Right lung (tissue), 5 donors: ENCODE data around the gene TAF10. TPM values are rescaled to one million over a fixed set of nuclear protein-coding genes. Genes with fewer than 3 reads are reported as not detected.

Source experiments
- DNase-seq, 2 donors: peaks; one replicate each; pipeline ENCODE4 v3.0.0-alpha.2; 2013
- polyA plus RNA-seq, 5 donors: library from polyadenylated mRNA; unstranded; fragments of 120-200 nt; gene quantifications; one replicate each; pipeline versions ENCODE4 v1.2.1 to v1.2.3, GENCODE V29; 2013; ENCODE audit warnings: inconsistent platforms in 1 of 5, low replicate concordance in 1 of 5; ENCODE audit not compliant: insufficient read length in 5 of 5, insufficient read depth in 1 of 5

The TAF10 gene
- polyA plus RNA-seq, 5 donors: 53.3 to 74.1 (median 60.9) TPM

DNA sequence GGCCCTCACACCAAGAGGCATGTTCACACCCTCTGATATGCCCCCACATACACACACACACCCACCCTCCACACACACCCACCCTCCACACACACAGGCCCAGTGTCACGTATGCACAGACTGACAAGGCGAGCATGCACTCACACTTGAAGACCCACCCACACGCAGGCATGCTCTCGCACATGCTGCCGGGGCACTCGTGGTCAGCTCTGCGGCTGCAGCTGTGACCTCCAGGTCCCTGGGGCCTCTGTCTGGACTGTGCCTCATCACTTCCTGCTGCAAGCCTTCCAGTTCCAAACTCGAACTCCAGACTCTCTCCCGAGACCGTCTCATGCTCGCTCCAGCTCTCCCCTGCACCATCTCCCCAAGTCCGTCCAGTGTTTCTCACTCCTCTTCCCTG, 34.1 kb upstream of the TAF10 start:
- no peak for DNase-seq

- no peak for DNase-seq
Measured at GRCh38 chr11:6642957-6643356, 30.9 kb upstream of the TAF10 start.

GRCh38 chr11:6640985-6641701, 29.1 kb upstream of the TAF10 start:
- DNase-seq: no peak

- no peak for DNase-seq
Measured at GRCh38 chr11:6640036-6640984, 28.3 kb upstream of the TAF10 start.

DNA sequence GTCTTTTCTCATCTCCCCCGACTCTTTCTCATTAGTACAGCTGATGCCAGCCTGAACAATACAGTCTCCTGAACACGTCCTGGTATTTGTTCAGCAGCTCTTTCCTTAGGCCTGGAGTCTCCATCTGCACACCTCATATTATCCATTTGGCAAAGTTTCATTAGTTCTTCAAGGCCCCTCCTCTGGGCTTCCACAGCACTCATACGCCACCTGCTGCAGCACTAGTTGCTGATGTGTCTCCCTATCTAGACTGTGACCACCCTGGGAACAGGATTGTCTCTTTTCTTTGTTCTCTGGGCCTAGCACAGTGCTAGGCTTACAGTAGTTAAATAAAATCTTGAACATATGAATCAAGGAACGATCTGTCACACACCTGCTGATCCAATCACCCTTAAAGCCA, 26.4 kb upstream of the TAF10 start:
- no peak for DNase-seq

DNA sequence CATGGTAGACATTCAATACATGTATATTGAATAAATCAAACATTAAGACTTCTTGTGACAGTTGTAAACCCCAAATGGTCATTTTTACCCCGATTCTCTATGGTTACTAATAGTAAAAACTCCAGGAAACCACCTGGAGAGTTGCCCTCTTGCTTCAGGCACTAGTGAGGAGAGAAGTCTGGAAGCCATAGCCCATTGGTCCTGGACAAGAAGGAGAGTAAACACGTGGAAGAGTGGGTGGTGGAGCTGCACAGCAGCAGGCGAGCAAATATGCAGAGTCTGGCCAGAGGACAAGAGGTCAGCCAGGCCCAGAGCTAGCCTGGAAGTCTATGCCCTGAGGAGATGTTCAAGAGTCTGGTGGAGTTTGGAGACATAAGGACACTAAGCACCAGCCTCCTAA, 25.9 kb upstream of the TAF10 start:
- DNase-seq: no peak

DNA sequence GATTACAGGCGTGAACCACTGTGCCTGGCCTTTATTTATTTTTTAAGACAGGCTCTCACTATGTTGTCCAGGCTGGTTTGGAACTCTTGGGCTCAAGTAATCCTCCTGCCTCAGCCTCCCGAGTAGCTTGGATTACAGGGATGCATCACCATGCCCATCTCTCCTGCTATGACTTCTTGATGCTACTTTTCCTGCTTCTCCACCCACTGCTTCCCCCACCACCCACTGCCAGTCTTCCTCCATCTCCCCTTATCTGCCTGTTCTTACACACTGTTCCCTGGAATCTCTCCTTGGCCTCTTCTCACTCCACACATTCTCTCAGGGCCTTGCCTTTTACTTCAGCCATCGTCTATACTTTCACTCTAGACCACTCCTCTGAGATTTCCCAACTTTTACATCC, 24.5 kb upstream of the TAF10 start:
- no peak for DNase-seq

- DNase-seq: peak in 1 of 2 donors; percentile 62
Measured at GRCh38 chr11:6635082-6635932, 23.3 kb upstream of the TAF10 start.

- no peak for DNase-seq
Measured at GRCh38 chr11:6634534-6634933, 22.5 kb upstream of the TAF10 start.

DNA sequence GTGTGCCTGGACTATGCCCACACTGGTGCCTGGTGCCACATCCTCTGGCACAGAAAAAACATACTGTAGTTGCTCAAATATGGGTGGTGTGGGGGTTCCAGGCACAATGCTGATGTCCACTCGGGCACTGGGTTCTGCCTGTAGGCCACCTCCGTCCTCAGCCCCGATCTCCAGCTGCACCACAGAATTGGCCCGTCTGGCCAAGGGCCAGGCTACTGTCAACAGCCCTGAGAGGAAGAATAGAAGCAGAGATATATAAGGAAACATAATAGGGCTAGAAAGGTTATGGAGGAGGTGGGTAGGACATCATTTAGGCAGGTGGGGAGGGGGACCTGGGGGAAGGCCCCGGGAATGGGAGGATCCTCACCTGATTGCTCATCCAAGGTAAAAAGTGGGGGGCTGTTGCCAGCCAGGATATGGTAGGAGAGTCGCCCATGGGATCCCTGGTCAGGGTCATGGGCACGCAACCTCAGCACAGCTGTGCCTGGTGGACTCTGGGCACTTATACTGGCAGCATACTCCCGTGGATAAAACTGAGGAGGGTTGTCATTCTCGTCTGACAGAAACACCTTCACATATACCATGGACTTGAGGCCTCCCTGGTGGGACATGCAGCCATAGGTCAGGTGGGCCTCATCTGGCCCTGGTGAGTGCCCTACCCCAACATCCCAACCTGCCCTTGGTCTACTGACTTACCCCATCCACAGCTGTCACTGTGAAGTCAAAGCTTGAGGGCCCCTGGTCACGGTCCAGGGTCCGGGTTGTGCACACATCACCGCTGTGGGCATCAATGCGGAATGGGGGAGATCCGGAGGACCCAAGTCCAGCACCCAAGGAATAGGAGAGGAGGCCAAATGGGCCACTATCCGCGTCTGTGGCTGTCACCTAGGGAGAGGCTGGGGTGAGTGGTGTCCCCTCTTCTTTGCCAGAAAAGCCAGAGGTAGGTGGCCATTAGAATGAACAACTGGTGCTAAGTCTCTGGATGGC, 21.7 kb upstream of the TAF10 start:
- DNase-seq: no peak

- DNase-seq: no peak
Measured at GRCh38 chr11:6632116-6633073, 20.4 kb upstream of the TAF10 start.

- no peak for DNase-seq
Measured at GRCh38 chr11:6631361-6631890, 19.4 kb upstream of the TAF10 start.

DNA sequence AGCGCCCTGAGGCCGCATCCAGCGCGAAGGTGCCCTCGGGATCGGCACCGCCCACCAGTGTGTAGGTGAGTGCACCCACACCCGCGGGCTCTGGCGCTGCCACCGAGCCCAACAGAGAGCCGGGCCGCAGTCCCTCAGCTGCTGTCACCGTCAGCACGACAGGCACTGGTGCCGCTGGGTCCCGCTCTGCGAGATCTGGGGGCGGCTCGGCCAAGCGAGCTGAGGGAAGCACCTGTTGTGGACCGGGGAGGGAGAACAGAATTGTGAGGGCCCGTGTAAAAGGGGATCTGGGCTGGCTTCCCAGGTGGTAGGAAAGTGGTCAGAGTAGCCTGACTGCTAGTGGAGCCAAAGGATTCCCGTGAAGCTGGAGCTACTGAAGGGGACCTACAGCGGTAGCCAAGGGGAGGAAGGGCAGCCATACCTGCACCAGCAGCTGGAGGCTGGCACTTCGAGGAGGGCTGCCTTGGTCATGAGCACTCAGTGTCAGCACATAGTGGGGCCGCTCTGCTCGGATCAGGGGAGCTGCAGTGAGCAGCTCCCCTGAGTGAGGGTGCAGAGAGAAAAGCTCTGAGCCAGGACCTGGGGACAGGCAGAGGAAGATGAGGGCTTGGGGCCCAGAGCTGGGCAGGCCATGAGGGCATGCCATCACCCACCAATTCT, 18.7 kb upstream of the TAF10 start:
- DNase-seq: no peak

- DNase-seq: no peak
Measured at GRCh38 chr11:6629892-6630631, 18.0 kb upstream of the TAF10 start.

- DNase-seq: no peak
Measured at GRCh38 chr11:6629573-6629891, 17.5 kb upstream of the TAF10 start.

DNA sequence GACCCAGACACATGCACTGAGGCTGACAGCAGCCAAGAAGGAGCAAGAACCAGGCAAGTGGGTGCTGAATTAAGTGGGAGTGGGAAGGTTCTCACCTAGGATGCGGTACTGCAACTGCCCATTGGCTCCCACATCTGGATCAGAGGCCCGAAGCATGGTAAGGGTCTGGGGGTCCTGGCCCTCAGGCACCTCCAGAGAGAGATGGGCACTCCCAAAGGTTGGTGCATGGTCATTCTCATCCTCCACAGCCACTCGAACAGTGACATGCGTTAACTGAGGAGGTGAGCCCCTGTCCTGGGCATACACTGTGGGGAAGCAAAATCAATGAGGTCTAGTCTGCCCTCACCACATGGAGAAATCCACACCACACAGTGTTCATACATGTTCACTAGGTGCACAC, 16.5 kb upstream of the TAF10 start:
- no peak for DNase-seq

DNA sequence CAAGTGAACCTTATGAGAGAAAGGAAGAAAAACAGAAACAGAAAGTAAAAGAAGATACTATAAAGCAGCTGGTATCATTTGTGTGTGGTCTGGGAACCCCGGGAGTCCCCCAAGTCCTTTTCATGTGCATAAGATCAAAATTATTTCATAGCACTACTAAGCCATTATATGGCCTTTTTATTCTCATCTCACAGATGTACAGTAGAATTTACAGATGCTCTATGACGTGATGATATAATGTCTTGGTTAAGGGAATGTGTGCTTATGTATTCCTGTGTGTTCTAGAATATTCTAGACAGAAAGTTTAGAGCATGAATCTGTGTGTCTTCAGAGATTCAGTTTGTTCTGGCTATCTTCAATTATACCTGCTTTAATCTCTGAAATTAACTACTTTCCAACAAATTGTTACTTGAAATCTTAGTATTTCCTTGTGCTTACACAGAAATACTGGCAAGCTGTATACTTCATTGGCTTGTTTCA, 15.8 kb upstream of the TAF10 start:
- no peak for DNase-seq
